Endothelial cell of umbilical vein (primary cell): ENCODE results near the gene ALOX5AP. TPM values are rescaled to one million over a fixed set of nuclear protein-coding genes. Genes with fewer than 3 reads are reported as not detected.

Experiments
- BruUV-seq: library from RNA; stranded (reverse); fragments of 400-500 nt; replicated peaks from 2 replicates; lab custom pipeline; 2021; lab: Mats Ljungman, UMichigan
- CTCF ChIA-PET: fragments of 300-600, 350-600 bp; sonication (Branson Sonifier 250); formaldehyde crosslinking; loops from one replicate; lab custom pipeline; 2021; ENCODE audit warnings: antibody characterized with exemption, inconsistent platforms; lab: Charles Lee
- POLR2A ChIA-PET: fragments of 300-600, 350-600 bp; sonication (Branson Sonifier 250); formaldehyde crosslinking; loops from one replicate; lab custom pipeline; 2021; ENCODE audit warnings: antibody characterized with exemption, inconsistent platforms; lab: Charles Lee
- DNase-seq: peaks from one replicate; pipeline ENCODE4 v3.0.0-alpha.2; 2011; ENCODE audit warnings: low read depth, low spot score
- FAIRE-seq: peaks from 2 replicates; lab custom pipeline; 2011; peaks lifted over from hg19 to GRCh38; lab: Jason Lieb, UNC
- H2AFZ ChIP-seq: 2 replicates; pipeline ENCODE4 v1.6.0; 2012; ENCODE audit warnings: low read depth, low read length, control low read depth, inconsistent platforms
- H3K27ac ChIP-seq: 2 replicates; pipeline ENCODE4 v1.5.1; 2011; ENCODE audit warnings: low read depth, mild to moderate bottlenecking, control low read depth, low read length, moderate library complexity; ENCODE audit not compliant: insufficient read depth
- H3K27me3 ChIP-seq, 2 experiments: 2 replicates each; pipeline versions ENCODE4 v1.6.0 to v1.6.1; 2011; ENCODE audit warnings: low read length in 2 of 2, mixed read lengths in 1 of 2; ENCODE audit not compliant: control insufficient read depth in 2 of 2, insufficient read depth in 2 of 2
- H3K36me3 ChIP-seq, 2 experiments: 2 replicates in 1 of 2; 3 replicates in 1 of 2; pipeline ENCODE4 v1.5.1; 2011; ENCODE audit warnings: low read length in 2 of 2, mild to moderate bottlenecking in 1 of 2, moderate library complexity in 1 of 2; ENCODE audit not compliant: control insufficient read depth in 2 of 2, insufficient read depth in 2 of 2; ENCODE audit errors: extremely low read depth in 1 of 2
- H3K4me1 ChIP-seq: 3 replicates; pipeline ENCODE4 v1.5.1; 2011; ENCODE audit warnings: mild to moderate bottlenecking, low read length; ENCODE audit not compliant: control insufficient read depth, insufficient read depth; ENCODE audit errors: extremely low read depth
- H3K4me2 ChIP-seq: 2 replicates; pipeline ENCODE4 v1.6.1; 2011; ENCODE audit warnings: low read length, control low read depth, mixed read lengths; ENCODE audit not compliant: insufficient read depth
- H3K4me3 ChIP-seq, 3 experiments: fragments of 200-600 bp in 1 of 3; sonication (generic), shearing (Covaris generic) in 1 of 3; replicated peaks in 1 of 3; 2 replicates each; pipeline ENCODE4 v1.5.1; 2011 to 2016; ENCODE audit warnings: control low read depth in 3 of 3, low read length in 3 of 3, mild to moderate bottlenecking in 2 of 3, inconsistent platforms in 1 of 3, low read depth in 1 of 3, moderate library complexity in 1 of 3; ENCODE audit not compliant: insufficient read depth in 1 of 3
- H3K79me2 ChIP-seq: 2 replicates; pipeline ENCODE4 v1.6.0; 2012; ENCODE audit warnings: low read length, inconsistent platforms; ENCODE audit not compliant: control insufficient read depth, insufficient read depth
- H3K9ac ChIP-seq: replicated peaks from 2 replicates; pipeline ENCODE3; 2011; ENCODE audit warnings: low read length, control low read depth; ENCODE audit not compliant: insufficient read depth; ENCODE audit errors: extremely low read depth
- H3K9me1 ChIP-seq: replicated peaks from 3 replicates; pipeline ENCODE4 v1.6.0; 2011; ENCODE audit warnings: mild to moderate bottlenecking, low read length; ENCODE audit not compliant: control insufficient read depth, insufficient read depth; ENCODE audit errors: extremely low read depth
- H3K9me3 ChIP-seq: replicated peaks from 2 replicates; pipeline ENCODE4 v1.5.1; 2012; ENCODE audit warnings: low read length, inconsistent platforms; ENCODE audit not compliant: control insufficient read depth, insufficient read depth
- H4K20me1 ChIP-seq: replicated peaks from 2 replicates; pipeline ENCODE3; 2011; ENCODE audit warnings: mild to moderate bottlenecking, low read length; ENCODE audit not compliant: control insufficient read depth, insufficient read depth; ENCODE audit errors: extremely low read depth
- CTCF ChIP-seq, 2 donors: IDR thresholded peaks; 1 replicate in 1 of 2; 2 replicates in 1 of 2; pipeline ENCODE4 v1.5.1; 2011; ENCODE audit warnings: low read length in 2 of 2, mild to moderate bottlenecking in 2 of 2, moderate library complexity in 2 of 2, control low read depth in 1 of 2, inconsistent platforms in 1 of 2, low read depth in 1 of 2; ENCODE audit not compliant: insufficient read depth in 1 of 2; ENCODE audit errors: extremely low read depth in 1 of 2
- EZH2 ChIP-seq: IDR thresholded peaks from 2 replicates; pipeline ENCODE4 v1.6.1; 2012; ENCODE audit warnings: borderline replicate concordance, low read depth, mild to moderate bottlenecking, moderate library complexity, low read length, inconsistent platforms; ENCODE audit not compliant: severe bottlenecking
- FOS ChIP-seq: IDR thresholded peaks from 2 replicates; pipeline ENCODE4 v1.6.1; 2011; ENCODE audit warnings: mild to moderate bottlenecking, low read length, moderate library complexity, borderline replicate concordance; ENCODE audit not compliant: insufficient read depth
- GATA2 ChIP-seq: IDR thresholded peaks from 2 replicates; pipeline ENCODE4 v1.7.0; 2011; ENCODE audit warnings: low read depth, mild to moderate bottlenecking, moderate library complexity, mixed read lengths, low read length; ENCODE audit not compliant: insufficient read length, insufficient read depth
- JUN ChIP-seq: IDR thresholded peaks from 2 replicates; pipeline ENCODE4 v1.6.1; 2011; ENCODE audit warnings: borderline replicate concordance, low read depth; ENCODE audit not compliant: insufficient read length, insufficient read depth
- MAX ChIP-seq: IDR thresholded peaks from 2 replicates; pipeline ENCODE4 v1.6.1; 2011; ENCODE audit not compliant: insufficient read depth, insufficient read length
- MYC ChIP-seq: IDR thresholded peaks from one replicate; pipeline ENCODE4 v1.6.1; 2011; ENCODE audit warnings: mild to moderate bottlenecking, low read depth, low read length
- POLR2A ChIP-seq: IDR thresholded peaks from 2 replicates; pipeline ENCODE4 v1.6.1; 2012; ENCODE audit warnings: low read depth, mild to moderate bottlenecking, control low read depth, low read length
- POLR2AphosphoS5 ChIP-seq: IDR thresholded peaks from 2 replicates; pipeline ENCODE4 v1.6.1; 2012; ENCODE audit warnings: low read depth, mild to moderate bottlenecking, control low read depth, low read length, moderate library complexity; ENCODE audit not compliant: insufficient read depth
- dilution Hi-C: fragments of 300-500 bp; cut with MboI; formaldehyde crosslinking; loops from one replicate; pipeline ENCODE4 v1.15.0; 2019; ENCODE audit warnings: low sequenced_read_pairs; ENCODE audit not compliant: extremely low pct_ligation_motif_present
- intact Hi-C: fragments of 100-400 bp; cut with micrococcal nuclease; formaldehyde crosslinking; loops from one replicate; pipeline ENCODE4 v1.10.0; 2022
- polyA plus RNA-seq, 4 experiments: library from polyadenylated mRNA; depleted of rRNA in 3 of 4; stranded (reverse) in 3 of 4; unstranded in 1 of 4; fragments of >200 nt; gene quantifications; 2 replicates each; pipeline versions ENCODE4 v1.2.1 to v1.2.3, GENCODE V29; 2011 to 2012; ENCODE audit warnings: missing spikeins in 1 of 4
- total RNA-seq: library from RNA; stranded (reverse); gene quantifications from 2 replicates; pipeline ENCODE4 v1.2.3, GENCODE V29; 2021

The ALOX5AP gene
- total and polyA plus RNA-seq, 2 donors (not counting 3 experiments of a cell fraction or from before 2014, with no cell fraction given): 1.8 TPM; not detected in 1

- H3K27me3 ChIP-seq: no peaks in the 10 kb centered on the region
- ChIA-PET POLR2A (no interaction called here), CTCF (interaction anchor here (0.9 to 1.7 kb wide), 6 partner anchors 13 to 53 kb away, joined by 3 to 10 read pairs (median 3); no protein-coding TSS in a partner anchor)
- peak overlapping the region; percentile 4 for H2AFZ ChIP-seq
- no peak overlapping the region for H3K4me3 ChIP-seq
- H3K9ac ChIP-seq: no peak overlapping the region
- intact Hi-C loops: no loop called here
- H3K9me3 ChIP-seq: no peaks in the 10 kb centered on the region
- no peaks in the 10 kb centered on the region for H3K79me2 ChIP-seq
- H3K4me1 ChIP-seq: peaks cover 34% of the 10 kb centered on the region
- dilution Hi-C loops: no loop called here
- H3K9me1 ChIP-seq: no peaks in the 10 kb centered on the region
- H3K27ac ChIP-seq: no peak overlapping the region
- DNase-seq (peak; percentile 81), FAIRE-seq (peak; percentile 79)
- no peak for TF ChIP-seq CTCF (IDR thresholded peaks at IDR 0.05; ENCODE audit: extremely low read depth in 1 of 2, insufficient read depth in 1 of 2, low read depth in 1 of 2, low read length in 2 of 2)
- peak; percentile 34 for TF ChIP-seq POLR2AphosphoS5
- peak; percentile 23 for TF ChIP-seq POLR2A
- no peaks in the 10 kb centered on the region for H4K20me1 ChIP-seq
- BruUV-seq: no TSS peak
- no peak overlapping the region for H3K4me2 ChIP-seq
- no peaks in the 10 kb centered on the region for H3K36me3 ChIP-seq
Measured at GRCh38 chr13:30745906-30746686, 10.8 kb downstream of the ALOX5AP start.

- TF ChIP-seq GATA2: no peak
- TF ChIP-seq MYC: no peak
- TF ChIP-seq POLR2AphosphoS5: no peak
- TF ChIP-seq JUN: no peak
- TF ChIP-seq CTCF (IDR thresholded peaks at IDR 0.05; ENCODE audit: extremely low read depth in 1 of 2, insufficient read depth in 1 of 2, low read depth in 1 of 2, low read length in 2 of 2): no peak
- no peak for TF ChIP-seq FOS
- TF ChIP-seq POLR2A: no peak
- TF ChIP-seq EZH2: no peak
- no peak for TF ChIP-seq MAX
- FAIRE-seq (no peak), DNase-seq (no peak)
- Histone ChIP-seq H3K4me1 (peaks cover 34% of the 10 kb centered on the region), H3K36me3 (no peaks in the 10 kb centered on the region), H3K9me1 (no peaks in the 10 kb centered on the region), H4K20me1 (no peaks in the 10 kb centered on the region), H3K9me3 (no peaks in the 10 kb centered on the region), H3K27me3 (no peaks in the 10 kb centered on the region), H3K4me2 (no peak overlapping the region), H2AFZ (no peak overlapping the region), H3K79me2 (no peaks in the 10 kb centered on the region), H3K4me3 (no peak overlapping the region), H3K27ac (no peak overlapping the region), H3K9ac (no peak overlapping the region)
- dilution Hi-C loops: no loop called here
- CTCF ChIA-PET: interaction anchor here (0.9 to 1.7 kb wide), 6 partner anchors 13 to 52 kb away, joined by 3 to 10 read pairs (median 3); no protein-coding TSS in a partner anchor
- BruUV-seq: no TSS peak
- intact Hi-C loops: no loop called here
- POLR2A ChIA-PET: no interaction called here
Measured at GRCh38 chr13:30746791-30747190, 11.4 kb downstream of the ALOX5AP start.
